Ammon's horn (tissue), 1 donor: Measurements from ENCODE around the gene CCDC182.
A peak's percentile ranks its signal among the peaks of the same experiment; 100 is the strongest.

Experiments used
- DNase-seq: peaks from one replicate; pipeline ENCODE4 v3.0.0-alpha.2; 2016; ENCODE audit warnings: low spot score

CCDC182 gene

DNA sequence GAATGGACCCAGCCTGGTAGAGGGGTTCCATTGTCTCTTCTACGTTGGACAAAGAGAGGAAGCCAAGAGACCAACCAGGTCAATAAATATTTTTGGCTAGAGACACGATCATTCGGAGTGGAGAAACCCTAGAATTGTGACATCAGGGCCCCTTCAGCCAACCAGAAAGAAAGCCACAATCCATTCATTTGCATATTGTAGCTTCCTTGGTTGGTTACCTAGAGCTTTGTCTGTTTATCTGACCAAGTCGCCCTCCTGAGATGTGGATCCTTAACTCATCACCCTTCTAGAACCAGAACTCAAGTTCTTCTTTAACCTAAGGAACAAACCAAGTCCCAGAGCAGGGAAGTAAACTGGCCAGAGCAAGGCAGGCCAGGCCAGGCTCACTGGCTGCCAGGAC is at the start of gene CCDC182:
Gene CCDC182 (minus strand): TSS at position 58 of the 400 bp plus-strand sequence. CDS start 27 bp downstream, at position 31.
- DNase-seq, result no peak

DNA sequence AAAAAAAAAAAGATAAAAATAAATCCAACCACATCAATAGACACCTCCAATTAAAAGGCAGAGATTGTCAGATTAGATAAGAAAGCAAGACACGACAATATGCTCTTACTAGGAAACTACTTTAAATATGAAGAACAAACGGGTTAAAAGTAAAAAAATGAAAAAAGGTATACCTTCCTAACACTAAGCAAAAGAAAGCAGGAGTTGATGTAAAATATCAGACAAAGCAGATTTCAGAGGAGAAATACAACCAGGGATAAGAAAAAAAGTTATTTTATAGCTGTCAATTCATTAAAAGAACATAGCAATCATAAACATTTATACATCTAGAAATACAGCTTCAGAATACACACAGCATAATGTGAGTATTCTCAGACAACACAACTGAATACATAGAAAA is 49.7 kb upstream of the CCDC182 start:
- DNase-seq, result no peak

DNA sequence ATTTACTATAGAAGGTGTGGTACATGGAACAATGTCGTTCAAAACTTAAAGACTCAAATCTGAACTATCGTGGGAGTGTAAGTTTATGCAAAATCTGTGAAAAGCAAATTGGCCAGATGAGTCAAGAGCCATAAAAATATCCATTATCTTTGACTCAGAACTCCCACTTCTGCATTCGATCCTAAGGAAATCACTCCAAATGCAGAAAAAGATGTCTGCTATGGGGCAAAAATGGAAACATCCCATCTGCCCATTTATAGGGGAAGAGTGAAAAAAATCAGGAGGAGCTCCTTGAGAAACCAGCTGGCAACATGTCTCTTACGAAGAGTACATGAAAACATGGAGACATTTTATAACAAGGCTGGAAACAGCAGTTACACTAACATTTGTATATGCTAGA is 43.6 kb upstream of the CCDC182 start:
- DNase-seq, result no peak

DNA sequence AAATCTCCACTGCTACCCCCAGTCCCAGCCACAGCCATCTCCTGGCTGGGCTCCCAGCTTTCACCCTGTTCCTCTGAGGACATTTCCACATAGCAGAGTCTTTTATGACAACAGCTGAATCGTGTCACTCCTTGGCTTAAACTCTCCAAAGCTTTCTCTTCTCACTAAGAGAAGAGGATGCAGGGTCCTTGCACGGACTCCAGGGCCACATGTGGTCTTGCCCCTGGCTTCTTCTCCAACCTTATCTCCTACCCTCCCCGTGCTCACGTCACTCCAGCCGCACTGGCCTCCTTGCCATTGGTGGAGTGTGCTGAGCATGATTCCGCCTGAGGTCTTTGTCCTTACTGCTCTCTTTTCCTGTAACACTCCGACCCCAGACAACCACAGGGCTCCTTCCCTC is 39.9 kb upstream of the CCDC182 start:
- DNase-seq, result no peak

DNA sequence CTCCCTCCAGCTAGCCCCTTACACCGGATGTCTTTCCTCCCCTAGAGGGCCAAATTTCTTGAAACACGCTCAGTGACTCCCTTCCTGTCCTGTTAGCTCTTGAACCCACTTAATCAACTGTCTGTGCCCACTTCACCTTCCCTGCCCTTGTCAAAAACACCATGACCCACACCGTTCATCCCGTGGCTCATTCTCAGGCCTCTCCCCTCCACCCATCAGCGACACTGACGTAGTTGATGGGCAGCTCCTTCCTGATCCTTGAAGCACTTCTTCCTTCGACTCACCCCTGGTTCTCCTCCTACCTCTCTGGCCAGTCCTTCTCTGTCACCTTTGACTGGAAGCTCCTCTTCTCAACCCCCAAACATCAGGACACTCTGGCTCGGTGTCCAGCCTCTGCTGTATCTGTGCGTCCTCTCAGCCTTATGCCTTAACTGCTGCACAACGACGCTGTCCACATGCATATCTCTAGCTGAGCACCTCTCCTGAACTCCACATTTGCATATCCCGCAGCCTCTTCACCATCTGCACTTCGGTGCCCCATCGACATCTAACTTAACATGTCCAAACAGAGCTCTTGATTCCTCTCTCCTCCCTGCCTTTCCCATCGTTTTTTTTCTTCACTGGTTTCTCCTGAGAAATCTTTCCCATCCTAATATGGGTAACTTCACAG is 39.3 kb upstream of the CCDC182 start:
- no peak for DNase-seq

DNA sequence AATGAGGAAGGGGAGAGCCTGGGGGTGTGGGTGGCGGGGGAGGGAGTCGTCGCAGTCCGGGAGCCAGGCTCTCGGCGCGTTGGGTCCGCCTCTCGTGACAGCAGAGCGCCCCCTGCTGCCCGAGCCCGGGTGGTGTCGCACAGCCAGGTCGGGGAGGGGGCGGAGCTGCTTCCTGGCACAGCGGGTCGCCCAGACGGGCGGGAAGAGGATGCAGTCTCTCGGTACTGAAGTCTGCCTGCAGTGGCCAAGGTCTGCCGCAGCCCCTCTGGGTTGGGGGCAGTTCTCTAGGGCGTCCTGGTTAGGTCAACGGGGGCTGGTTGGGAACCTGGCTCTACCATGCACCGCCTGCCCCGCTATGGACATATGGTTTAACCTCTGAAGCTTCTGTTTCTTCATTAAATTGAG is 38.2 kb upstream of the CCDC182 start:
- peak; percentile 79 for DNase-seq

DNA sequence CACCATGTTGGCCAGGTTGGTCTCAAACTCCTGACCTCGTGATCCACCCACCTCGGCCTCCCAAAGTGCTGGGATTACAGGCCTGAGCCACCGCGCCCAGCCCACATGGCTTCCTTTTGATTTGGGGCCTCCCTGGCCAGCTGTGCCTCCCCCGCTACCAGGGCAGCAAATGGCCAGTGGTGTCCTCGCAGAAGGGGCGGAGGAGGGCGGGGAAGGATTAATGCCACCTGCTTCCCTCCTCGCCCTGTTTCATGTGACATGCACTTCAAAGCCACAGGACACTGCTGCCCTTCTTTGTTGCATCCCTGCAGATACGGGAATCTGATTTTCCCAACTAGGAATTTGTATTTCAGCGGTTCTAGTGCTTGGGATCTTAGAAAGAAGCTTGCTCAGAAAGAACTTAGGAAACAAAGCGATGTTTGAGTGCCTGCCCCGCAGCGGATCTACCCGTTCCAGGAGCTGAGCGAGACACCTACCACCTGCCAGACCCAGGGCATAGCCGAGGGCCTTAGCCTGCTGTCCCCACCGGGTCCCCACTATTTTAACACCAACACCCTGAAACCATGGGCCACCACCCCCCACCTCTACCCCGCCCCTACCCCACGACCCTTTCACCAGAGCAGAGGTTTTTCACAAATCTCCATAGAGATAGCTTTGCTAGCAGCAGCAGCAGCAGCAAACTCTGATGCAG is 37.7 kb upstream of the CCDC182 start:
- no peak for DNase-seq

DNA sequence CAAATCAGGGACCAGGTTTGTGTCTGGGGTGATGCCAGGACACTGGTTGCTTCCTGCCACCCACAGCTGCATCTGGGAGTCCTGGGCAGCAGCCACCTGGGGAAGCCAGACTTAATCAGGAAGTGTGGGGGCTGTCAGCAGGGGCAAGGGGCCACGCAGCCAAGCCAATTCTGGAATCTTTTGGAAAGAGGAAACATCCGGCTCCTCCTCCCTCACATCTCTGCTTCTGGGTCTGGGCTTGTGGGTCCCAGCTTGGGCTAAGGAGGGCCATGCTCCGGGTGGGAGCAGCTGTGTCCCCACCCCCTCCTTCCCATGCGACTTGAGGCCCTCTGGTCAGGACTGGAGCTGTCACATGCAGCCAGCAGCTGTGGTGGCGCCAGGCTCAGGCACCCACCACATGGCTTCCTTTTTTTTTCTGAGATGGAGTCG is 37.0 kb upstream of the CCDC182 start:
- peak; percentile 50 for DNase-seq

DNA sequence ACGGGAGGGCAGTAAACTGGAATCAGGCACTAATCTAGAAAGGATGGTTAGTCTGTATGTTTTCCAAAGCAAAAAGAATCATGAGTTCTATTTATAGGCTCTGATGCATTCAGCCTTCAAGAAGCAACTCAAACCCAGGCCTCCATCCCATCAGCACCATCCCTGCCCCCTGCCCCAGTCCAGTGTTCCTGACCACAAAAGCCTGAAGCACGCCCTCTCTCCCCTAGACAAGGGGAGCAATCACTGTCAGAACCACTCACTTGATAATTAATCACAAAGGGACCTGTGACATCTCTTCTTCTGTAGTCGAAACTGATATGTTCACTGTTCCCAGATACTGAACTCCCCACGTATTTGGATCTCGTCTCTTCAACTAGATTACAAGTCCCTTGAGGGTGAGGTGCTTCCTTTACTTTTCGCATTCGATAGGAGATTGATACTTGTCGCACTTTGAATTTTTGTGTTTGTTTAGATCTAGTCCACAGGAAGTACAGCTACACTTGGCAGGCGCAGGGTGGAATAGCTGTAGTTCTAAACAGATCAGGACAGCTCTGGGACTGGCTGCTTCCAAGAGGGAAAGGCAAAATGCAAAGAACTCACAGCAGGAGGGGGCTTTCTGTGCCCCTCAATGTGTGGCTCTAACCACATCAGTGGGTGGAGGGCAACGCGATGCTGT is 36.4 kb upstream of the CCDC182 start:
- no peak for DNase-seq

DNA sequence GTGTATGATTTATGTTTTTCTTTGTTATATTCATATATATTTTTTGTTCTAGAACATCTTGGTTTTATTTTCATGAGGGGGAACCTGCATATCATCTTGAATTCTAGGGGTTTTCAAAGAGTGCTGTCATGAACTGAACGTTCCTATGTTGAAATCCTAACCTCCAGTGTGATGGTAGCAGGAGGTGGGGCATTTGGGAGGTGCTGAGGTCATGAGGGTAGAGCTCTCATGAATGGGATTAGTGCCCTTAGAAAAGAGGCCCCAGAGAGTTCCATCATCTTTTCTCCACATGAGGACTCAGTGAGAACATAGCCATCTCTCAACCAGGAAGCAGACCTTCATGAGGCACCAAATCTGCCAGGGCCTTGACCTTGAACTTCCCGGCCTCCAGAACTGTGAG is 34.6 kb upstream of the CCDC182 start:
- DNase-seq, result no peak

DNA sequence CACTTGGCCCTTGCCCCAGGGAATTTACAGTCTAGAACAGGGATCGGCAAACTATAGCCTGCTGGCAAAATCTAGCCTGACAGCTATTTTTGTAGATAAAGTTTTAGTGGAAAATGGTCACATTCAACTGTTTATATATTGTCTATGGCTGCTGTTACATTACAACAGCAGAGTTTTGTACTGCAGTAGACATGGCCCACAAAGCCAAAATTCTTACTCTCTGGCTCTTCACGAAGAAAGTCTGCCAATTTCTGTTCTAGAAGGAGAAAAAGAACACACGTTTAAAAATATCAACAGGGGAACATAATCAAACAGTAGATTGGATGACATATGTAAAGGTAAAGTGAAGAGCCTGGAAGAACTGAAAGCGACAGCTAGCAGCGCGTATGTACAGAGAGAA is 33.2 kb upstream of the CCDC182 start:
- DNase-seq, result no peak

DNA sequence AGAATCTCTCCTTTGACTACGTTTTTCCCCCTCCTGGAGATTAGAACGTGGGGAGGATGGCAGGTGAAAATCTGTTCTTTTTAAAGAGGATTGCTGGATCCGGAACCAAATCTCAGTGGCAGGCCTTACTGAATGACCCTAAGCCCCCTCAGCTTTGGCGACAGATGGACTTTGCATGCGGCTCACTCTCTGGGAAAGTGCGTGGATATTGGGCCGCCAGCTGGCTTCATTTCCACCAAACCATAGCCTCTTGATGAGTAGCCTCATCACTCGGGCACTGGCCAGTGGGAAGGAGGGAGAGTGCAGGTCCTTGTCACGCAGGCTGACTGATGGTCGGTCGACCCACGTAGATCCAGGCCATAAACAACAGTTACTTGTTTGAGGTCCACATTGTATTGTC is 31.3 kb upstream of the CCDC182 start:
- no peak for DNase-seq

DNA sequence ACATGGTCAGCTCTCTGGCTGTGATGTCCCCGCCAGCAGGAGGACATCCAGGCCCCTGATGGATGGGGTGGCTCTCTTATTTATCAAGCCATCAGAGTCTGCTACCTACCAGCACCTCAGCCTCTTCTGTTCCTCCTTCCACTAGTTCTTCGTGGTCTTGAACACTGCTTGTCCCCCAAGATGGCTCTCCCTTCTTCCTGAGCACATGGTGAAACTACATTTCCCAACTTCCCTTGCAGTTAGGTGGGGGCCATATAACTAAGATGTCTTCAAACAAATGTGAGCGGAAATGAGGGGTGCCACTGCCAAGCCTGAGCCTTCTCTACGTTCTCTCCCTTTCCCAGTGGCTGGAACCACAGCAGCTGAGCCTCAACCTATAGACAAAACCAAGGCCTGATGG is 29.8 kb upstream of the CCDC182 start:
- no peak for DNase-seq

DNA sequence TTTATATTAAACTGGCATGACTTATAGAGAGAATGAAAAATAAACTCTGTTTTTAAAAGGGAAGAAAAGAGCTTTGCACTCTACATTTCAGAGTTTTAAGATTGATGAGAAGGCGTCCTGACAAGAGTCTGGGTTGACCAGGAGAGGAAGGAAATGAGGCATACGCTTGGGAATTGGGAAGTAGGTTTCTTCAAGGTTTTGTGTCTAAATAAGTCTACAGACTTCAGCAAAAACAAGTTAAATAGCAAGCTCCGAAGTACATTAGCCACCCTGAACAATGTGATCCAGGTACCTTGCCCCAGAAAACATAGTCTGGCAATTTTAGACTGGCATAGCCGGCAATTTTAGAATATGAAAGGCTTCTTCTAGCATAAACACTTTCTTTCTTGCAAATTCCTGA is 28.5 kb upstream of the CCDC182 start:
- no peak for DNase-seq

DNA sequence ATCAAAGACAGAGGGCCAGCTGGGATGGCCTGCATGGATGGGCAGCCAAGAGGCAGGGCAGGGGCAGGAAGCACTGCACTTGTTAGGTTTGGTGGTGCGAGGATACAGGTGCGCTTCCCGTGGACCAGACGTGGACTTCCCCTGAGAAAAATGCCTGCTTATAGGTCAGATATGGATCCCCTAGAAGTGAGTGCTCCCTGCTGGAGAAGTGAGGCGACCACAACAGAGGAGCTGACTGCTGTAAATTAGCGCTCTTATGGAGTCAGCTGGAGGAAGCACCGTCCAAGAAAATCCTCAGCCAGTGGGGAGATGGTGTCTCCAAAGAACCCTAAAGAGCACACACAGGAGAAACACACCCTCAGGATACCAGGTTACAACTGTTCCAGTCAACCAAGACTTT is 27.7 kb upstream of the CCDC182 start:
- DNase-seq, result no peak

DNA sequence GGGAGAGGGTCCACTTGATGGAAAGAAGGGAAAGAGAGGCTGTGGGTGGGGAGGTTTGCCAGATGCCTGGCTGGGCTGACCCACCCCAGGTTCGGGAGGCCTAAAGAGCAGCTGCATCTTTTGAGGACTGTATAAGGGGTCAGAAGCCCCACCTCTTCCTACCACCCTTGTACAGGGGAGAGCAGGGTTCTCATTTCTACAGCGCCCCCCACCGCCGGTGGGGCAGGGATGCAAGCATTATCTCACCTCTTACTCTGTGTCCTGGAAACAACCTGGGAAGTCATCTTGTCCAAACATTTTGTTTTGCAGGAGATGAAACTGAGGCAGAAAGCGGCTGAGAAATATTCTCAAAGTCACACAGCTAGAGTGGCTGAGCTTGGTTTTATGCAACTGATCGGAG is 22.5 kb upstream of the CCDC182 start:
- no peak for DNase-seq

DNA sequence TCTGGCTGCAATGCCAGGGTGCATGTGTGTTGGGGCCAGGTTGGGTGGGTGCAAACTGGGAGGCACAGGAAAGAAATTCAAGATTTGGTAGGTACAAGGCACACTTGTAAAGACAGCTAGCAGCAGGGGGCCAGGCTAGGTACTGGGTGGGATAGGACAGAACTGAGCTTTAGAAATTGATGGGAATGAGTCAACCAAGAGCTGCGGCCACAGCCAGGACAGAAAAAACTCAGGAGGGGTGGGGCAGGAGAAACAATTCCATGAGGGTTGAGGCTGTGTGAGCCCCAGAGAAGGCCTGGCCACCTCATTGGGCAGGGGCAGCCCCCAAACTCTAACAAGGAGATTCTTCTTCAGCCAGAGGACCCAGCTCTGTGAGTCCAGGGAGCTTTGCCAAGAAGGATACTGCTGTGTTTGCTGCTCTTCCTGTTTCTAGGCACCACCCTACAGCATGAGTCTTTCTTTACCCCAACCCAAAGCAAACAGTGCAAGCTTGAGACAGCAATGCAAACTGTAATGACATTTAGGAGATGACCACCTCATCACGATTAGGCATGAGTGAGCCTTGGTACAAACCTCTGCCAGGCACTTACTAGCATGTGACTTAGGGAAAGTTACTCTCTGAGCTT is 21.3 kb upstream of the CCDC182 start:
- DNase-seq, result no peak

DNA sequence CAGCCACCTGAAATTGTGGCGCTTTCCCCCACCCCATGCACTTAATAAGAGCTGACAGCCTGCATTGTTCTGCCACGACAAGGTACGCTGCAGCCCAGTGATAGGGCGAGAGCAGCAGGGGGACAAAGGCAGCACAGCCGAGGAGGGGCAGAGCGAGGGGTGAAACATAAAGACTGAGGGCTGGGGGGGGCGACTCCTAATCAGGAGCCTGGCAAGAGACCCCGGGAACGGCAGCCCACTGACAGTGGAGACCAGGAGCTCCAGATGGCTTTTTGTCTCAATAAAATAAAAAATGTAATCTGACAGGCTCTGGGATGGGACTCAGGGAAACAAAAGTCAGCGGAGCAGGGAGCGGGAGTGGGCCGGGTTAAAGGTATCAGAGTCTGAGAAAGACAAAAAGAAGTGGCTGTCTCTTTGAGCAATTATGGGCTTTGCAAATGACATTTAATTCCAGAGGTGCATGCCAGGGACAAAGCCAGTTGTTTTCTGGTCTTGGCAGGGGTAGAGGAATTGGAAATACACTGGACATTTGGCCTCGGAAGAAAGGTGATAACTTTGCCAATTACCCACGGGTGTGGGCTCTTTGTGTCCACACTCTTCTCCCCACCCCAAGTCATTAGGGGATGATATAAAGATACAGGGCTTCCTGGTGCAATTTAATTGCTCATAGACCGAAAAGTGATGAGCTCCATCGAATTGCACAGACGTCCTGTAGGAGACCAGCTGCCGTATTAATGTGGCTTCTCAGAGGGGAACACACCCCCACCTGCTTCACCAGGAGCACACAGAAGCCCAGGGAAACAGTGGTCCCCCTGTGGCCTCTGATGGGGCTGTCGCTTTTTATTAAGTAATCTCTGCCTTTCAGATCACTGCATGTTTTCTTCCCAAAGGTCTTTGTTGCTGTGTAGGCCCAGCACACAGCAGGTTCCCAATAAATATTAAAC is 17.6 kb upstream of the CCDC182 start:
- no peak for DNase-seq

DNA sequence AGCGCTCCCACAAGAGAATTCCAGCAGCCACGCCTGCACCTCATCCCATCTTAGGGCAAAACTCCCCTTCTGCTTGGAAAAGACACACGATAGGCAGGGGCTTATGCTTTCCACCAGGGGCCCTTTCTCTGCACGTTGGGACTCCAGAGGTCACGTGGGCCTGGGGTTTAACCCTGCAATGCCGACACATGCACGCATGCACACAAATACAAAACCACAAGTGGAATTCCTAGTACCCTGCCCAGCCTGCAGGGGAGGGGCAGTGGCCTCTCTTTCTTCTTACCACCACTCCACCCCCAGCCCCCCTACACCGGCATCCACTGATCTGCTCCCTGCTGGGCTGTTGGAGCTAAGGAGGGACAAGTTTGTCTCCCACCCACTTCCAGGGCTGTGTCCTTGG is 16.8 kb upstream of the CCDC182 start:
- DNase-seq, result no peak

DNA sequence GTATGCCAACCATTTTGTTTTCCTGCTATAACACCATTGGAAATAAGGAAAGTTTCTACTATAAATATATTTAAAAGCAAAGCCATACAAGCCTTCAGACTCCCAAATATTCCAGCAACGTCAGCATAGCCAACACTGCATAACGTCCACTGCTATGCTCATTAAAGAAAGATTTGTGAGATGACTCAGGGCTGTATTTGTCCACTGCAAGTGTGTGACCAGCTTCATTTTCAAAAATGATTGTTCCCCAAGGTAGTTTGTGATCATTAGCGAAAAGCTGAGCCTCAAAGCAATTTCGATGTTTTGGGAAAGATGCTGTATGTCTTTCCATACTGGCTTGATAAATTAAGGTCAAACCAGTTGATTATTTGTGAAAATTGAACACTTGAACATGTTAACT is 14.9 kb upstream of the CCDC182 start:
- DNase-seq, result no peak

DNA sequence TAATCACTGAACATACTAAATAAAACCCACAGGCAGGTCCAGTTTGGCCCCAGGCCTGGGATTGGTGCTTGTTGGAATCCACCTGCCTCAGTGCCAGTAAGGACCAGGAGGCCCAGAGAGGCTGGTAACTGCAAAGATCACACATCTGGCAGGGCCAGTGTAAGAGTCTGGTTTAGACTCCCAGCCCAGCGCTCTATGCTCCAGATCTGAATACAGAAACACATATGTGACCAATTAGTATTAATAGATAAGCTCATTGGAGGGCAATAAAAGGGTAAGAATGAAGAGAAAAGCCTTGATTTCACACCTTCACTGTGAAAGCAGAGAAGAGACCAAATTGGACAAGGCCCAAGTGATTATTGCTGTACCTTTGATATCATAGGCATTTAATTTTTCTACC is 13.6 kb upstream of the CCDC182 start:
- DNase-seq, result no peak

DNA sequence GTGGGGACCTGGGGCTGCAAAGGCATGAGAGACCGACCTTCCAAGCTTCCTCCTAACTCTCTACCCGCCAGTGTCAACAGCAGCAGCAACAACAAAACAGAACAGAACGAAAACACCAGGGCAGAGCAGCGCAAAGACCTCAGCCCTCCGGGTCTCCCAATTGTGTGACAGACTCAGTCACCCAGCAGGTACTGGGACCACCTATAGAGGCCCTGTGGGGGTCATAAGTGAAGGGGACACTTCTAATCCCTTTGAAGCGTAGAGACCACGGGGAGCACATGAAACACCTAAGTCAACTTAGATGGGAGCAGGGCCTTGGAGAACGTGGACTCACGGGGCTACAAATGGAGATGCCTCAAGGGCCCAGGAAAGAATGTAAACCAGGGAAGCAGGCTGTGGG is 12.6 kb upstream of the CCDC182 start:
- no peak for DNase-seq
